CD4-positive, alpha-beta T cell (primary cell): ENCODE data around the gene XPO5. TPM values are rescaled to one million over a fixed set of nuclear protein-coding genes. Genes with fewer than 3 reads are reported as not detected.

Source experiments
- ATAC-seq: fragments of 200-7000 bp; cut with Tn5 transposase; one replicate; pipeline ENCODE4 v1.10.0; 2022; ENCODE audit warnings: mild to moderate bottlenecking; ENCODE audit not compliant: poor library complexity
- CTCF ChIA-PET: fragments of 350-600 bp; sonication (Branson Sonifier 250); formaldehyde crosslinking; loops from one replicate; lab custom pipeline; 2021; ENCODE audit warnings: antibody characterized with exemption, inconsistent platforms; lab: Charles Lee
- POLR2A ChIA-PET: fragments of 350-600 bp; sonication (Branson Sonifier 250); formaldehyde crosslinking; loops from one replicate; lab custom pipeline; 2021; ENCODE audit warnings: antibody characterized with exemption, inconsistent platforms; lab: Charles Lee
- DNase-seq, 14 experiments: peaks; one replicate each; pipeline ENCODE4 v3.0.0-alpha.2; 2013 to 2020; ENCODE audit warnings: mixed read lengths in 2 of 14
- H3K27ac ChIP-seq, 2 donors: one replicate each; pipeline versions ENCODE4 v1.5.1 to v1.7.0; 2013; ENCODE audit warnings: low read length in 2 of 2, low read depth in 1 of 2, mild to moderate bottlenecking in 1 of 2
- H3K27me3 ChIP-seq, 2 experiments: 1 replicate in 1 of 2; 2 replicates in 1 of 2; pipeline versions ENCODE4 v1.6.1 to v1.7.0; 2013; ENCODE audit warnings: low read length in 2 of 2, control low read depth in 1 of 2, mild to moderate bottlenecking in 1 of 2, moderate library complexity in 1 of 2; ENCODE audit not compliant: insufficient read depth in 2 of 2, control insufficient read depth in 1 of 2
- H3K36me3 ChIP-seq: one replicate; pipeline ENCODE4 v1.6.1; 2013; ENCODE audit warnings: low read length, control low read depth; ENCODE audit not compliant: insufficient read depth
- H3K4me1 ChIP-seq: one replicate; pipeline ENCODE4 v1.6.1; 2013; ENCODE audit warnings: low read length, control low read depth; ENCODE audit not compliant: insufficient read depth
- H3K4me3 ChIP-seq: one replicate; pipeline ENCODE4 v1.5.1; 2013; ENCODE audit warnings: mild to moderate bottlenecking, low read length, moderate library complexity
- H3K9me3 ChIP-seq, 2 experiments: 1 replicate in 1 of 2; 2 replicates in 1 of 2; pipeline versions ENCODE4 v1.6.1 to v1.7.0; 2013; ENCODE audit warnings: low read length in 2 of 2, mild to moderate bottlenecking in 2 of 2, control low read depth in 1 of 2, moderate library complexity in 1 of 2; ENCODE audit not compliant: control insufficient read depth in 1 of 2, insufficient read depth in 1 of 2
- H3K27ac Mint-ChIP-seq: one replicate; pipeline ENCODE4 v1.8.0; 2020; ENCODE audit warnings: mixed read lengths
- H3K27me3 Mint-ChIP-seq: one replicate; pipeline ENCODE4 v1.8.0; 2021; ENCODE audit warnings: mixed read lengths
- H3K36me3 Mint-ChIP-seq: one replicate; pipeline ENCODE4 v1.8.0; 2021; ENCODE audit warnings: low read depth, mixed read lengths
- H3K4me1 Mint-ChIP-seq: one replicate; pipeline ENCODE4 v1.8.0; 2021; ENCODE audit warnings: low read depth, mixed read lengths
- H3K4me3 Mint-ChIP-seq: one replicate; pipeline ENCODE4 v1.8.0; 2020; ENCODE audit warnings: mild to moderate bottlenecking, mixed read lengths
- H3K9me3 Mint-ChIP-seq: one replicate; pipeline ENCODE4 v1.8.0; 2020; ENCODE audit warnings: mixed read lengths
- CTCF ChIP-seq: fragments of 200-600 bp; IDR thresholded peaks from one replicate; pipeline ENCODE4 v1.8.0; 2022; ENCODE audit warnings: antibody characterized with exemption, mild to moderate bottlenecking
- intact Hi-C, 2 experiments: fragments of 100-400 bp; cut with DNase I in 1 of 2; cut with micrococcal nuclease in 1 of 2; formaldehyde crosslinking; loops; one replicate each; pipeline versions ENCODE4 v1.15.1 to v1.9.0; 2023 to 2025; cut with DNase I, micrococcal nuclease
- total RNA-seq, 174 experiments: library from RNA in 2 of 174; stranded (reverse) in 2 of 174; gene quantifications; one replicate each; pipeline ENCODE4 v1.2.3 and lab custom pipeline; 2021 to 2026

Gene XPO5
- total RNA-seq, 2 experiments from 2014 or later, result 26.8 to 31.2 TPM

GRCh38 chr6:43613721-43614395 lies 38.0 kb upstream of the XPO5 start:
- ATAC-seq, result no peak
- Histone ChIP-seq H3K4me3 (no peak overlapping the region), H3K27me3 (no peaks in the 10 kb centered on the region), H3K27ac (no peak overlapping the region), H3K4me1 (no peaks in the 10 kb centered on the region), H3K36me3 (peaks cover 43% of the 10 kb centered on the region), H3K9me3 (no peaks in the 10 kb centered on the region)
- POLR2A ChIA-PET, result no interaction called here
- intact Hi-C loops, result no loop called here
- Mint-ChIP-seq H3K27ac (no peak overlapping the region), H3K36me3 (peaks cover 49% of the 10 kb centered on the region), H3K4me1 (no peaks in the 10 kb centered on the region), H3K4me3 (no peak overlapping the region), H3K9me3 (no peaks in the 10 kb centered on the region), H3K27me3 (no peaks in the 10 kb centered on the region)
- no peak for DNase-seq
- TF ChIP-seq CTCF, result no peak
- CTCF ChIA-PET, result no interaction called here

GRCh38 chr6:43610431-43610830 lies 34.6 kb upstream of the XPO5 start:
- peaks cover 53% of the 10 kb centered on the region for H3K36me3 ChIP-seq
- no peaks in the 10 kb centered on the region for H3K4me1 ChIP-seq
- ChIA-PET POLR2A (interaction anchor here (0.6 kb wide), 1 partner anchor 44 kb away, joined by 3 read pairs; no protein-coding TSS in a partner anchor), CTCF (interaction anchor here (0.7 to 1.0 kb wide), 2 partner anchors 10 to 469 kb away, joined by 3 to 4 read pairs; no protein-coding TSS in a partner anchor)
- no peak for TF ChIP-seq CTCF
- Mint-ChIP-seq H3K27me3 (no peaks in the 10 kb centered on the region), H3K4me3 (no peak overlapping the region), H3K36me3 (peaks cover 59% of the 10 kb centered on the region), H3K27ac (no peak overlapping the region), H3K4me1 (no peaks in the 10 kb centered on the region), H3K9me3 (no peaks in the 10 kb centered on the region)
- ATAC-seq, result no peak
- intact Hi-C loops, result no loop called here
- no peak for DNase-seq
- no peaks in the 10 kb centered on the region for H3K9me3 ChIP-seq
- no peaks in the 10 kb centered on the region for H3K27me3 ChIP-seq
- no peak overlapping the region for H3K4me3 ChIP-seq
- H3K27ac ChIP-seq, result no peak overlapping the region

GRCh38 chr6:43609402-43609801 lies 33.6 kb upstream of the XPO5 start:
- no peak for TF ChIP-seq CTCF
- Histone ChIP-seq H3K36me3 (peaks cover 56% of the 10 kb centered on the region), H3K4me3 (no peak overlapping the region), H3K27me3 (no peaks in the 10 kb centered on the region), H3K27ac (no peak overlapping the region), H3K9me3 (no peaks in the 10 kb centered on the region), H3K4me1 (no peaks in the 10 kb centered on the region)
- intact Hi-C loops, result loop anchor here in 1 of 2 experiments (5.0 to 10.0 kb wide), 3 partner anchors 58 to 468 kb away; no protein-coding TSS in a partner anchor
- H3K4me3 Mint-ChIP-seq, result no peak overlapping the region
- no peaks in the 10 kb centered on the region for H3K4me1 Mint-ChIP-seq
- no peak for ATAC-seq
- H3K36me3 Mint-ChIP-seq, result peaks cover 67% of the 10 kb centered on the region
- no peaks in the 10 kb centered on the region for H3K27me3 Mint-ChIP-seq
- no peak for DNase-seq
- ChIA-PET CTCF (interaction anchor here (1.6 kb wide), 1 partner anchor 20 kb away, joined by 7 read pairs; the partner anchor contains the start of gene GTPBP2), POLR2A (no interaction called here)
- no peaks in the 10 kb centered on the region for H3K9me3 Mint-ChIP-seq
- H3K27ac Mint-ChIP-seq, result no peak overlapping the region
